ENCODE measurements around the gene FAM32A.

Gene FAM32A

GRCh38 chr19:16185123-16185767, at the start of gene FAM32A:
TSS of gene FAM32A (plus strand) at chr19:16185410. CDS start at chr19:16185443, 33 bp downstream.
- DNase-seq (ENCODE audit: insufficient read length, low spot score) = peak; percentile 96
- FAIRE-seq = peak; percentile 100

GRCh38 chr19:16135430-16136127, 49.6 kb upstream of the FAM32A start:
- FAIRE-seq = no peak
- DNase-seq (ENCODE audit: insufficient read length, low spot score) = no peak

- DNase-seq (ENCODE audit: insufficient read length, low spot score) (no peak), FAIRE-seq (no peak)
These were observed 48.8 kb upstream of the FAM32A start for GRCh38 chr19:16136185-16136999.

GRCh38 chr19:16139752-16140151, 45.5 kb upstream of the FAM32A start:
- DNase-seq (ENCODE audit: insufficient read length, low spot score) (no peak), FAIRE-seq (peak; percentile 87)

- peak; percentile 39 for DNase-seq (ENCODE audit: insufficient read length, low spot score)
- peak; percentile 96 for FAIRE-seq
These were observed 44.2 kb upstream of the FAM32A start for GRCh38 chr19:16141043-16141442.

GRCh38 chr19:16142032-16142580, 43.1 kb upstream of the FAM32A start:
- DNase-seq (ENCODE audit: insufficient read length, low spot score) (no peak), FAIRE-seq (no peak)

GRCh38 chr19:16143399-16144215, 41.6 kb upstream of the FAM32A start, which contains the start of gene HSH2D:
TSS of gene HSH2D (plus strand) at chr19:16143685. CDS start at chr19:16148751, 5,066 bp downstream.
- DNase-seq (ENCODE audit: insufficient read length, low spot score) = peak; percentile 70
- peak; percentile 96 for FAIRE-seq

GRCh38 chr19:16144216-16144581, 41.0 kb upstream of the FAM32A start:
- FAIRE-seq = peak; percentile 84

GRCh38 chr19:16146112-16146511, 39.1 kb upstream of the FAM32A start:
- no peak for FAIRE-seq

More at GRCh38 chr19:16144216-16144581, 41.0 kb upstream of the FAM32A start:
- no peak for DNase-seq (ENCODE audit: insufficient read length, low spot score)

GRCh38 chr19:16148443-16149229, 36.6 kb upstream of the FAM32A start:
- FAIRE-seq = no peak
- no peak for DNase-seq (ENCODE audit: insufficient read length, low spot score)

More at GRCh38 chr19:16146112-16146511, 39.1 kb upstream of the FAM32A start:
- no peak for DNase-seq (ENCODE audit: insufficient read length, low spot score)

- FAIRE-seq = no peak
- DNase-seq (ENCODE audit: insufficient read length, low spot score) = no peak
These were observed 31.5 kb upstream of the FAM32A start for GRCh38 chr19:16153582-16154336.

GRCh38 chr19:16154557-16154956, 30.7 kb upstream of the FAM32A start:
- DNase-seq (ENCODE audit: insufficient read length, low spot score) = no peak
- no peak for FAIRE-seq

GRCh38 chr19:16155128-16155527, 30.1 kb upstream of the FAM32A start:
- no peak for FAIRE-seq

GRCh38 chr19:16156904-16157303, 28.3 kb upstream of the FAM32A start:
- DNase-seq (ENCODE audit: insufficient read length, low spot score) = no peak
- no peak for FAIRE-seq

More at GRCh38 chr19:16155128-16155527, 30.1 kb upstream of the FAM32A start:
- DNase-seq (ENCODE audit: insufficient read length, low spot score) = no peak

GRCh38 chr19:16157601-16158000, 27.6 kb upstream of the FAM32A start:
- DNase-seq (ENCODE audit: insufficient read length, low spot score) (no peak), FAIRE-seq (no peak)

- no peak for FAIRE-seq
These were observed 25.6 kb upstream of the FAM32A start for GRCh38 chr19:16159655-16160054.

GRCh38 chr19:16160445-16160942, 24.7 kb upstream of the FAM32A start:
- no peak for DNase-seq (ENCODE audit: insufficient read length, low spot score)
- no peak for FAIRE-seq

More at GRCh38 chr19:16159655-16160054, 25.6 kb upstream of the FAM32A start:
- DNase-seq (ENCODE audit: insufficient read length, low spot score) = no peak

- FAIRE-seq = no peak
- no peak for DNase-seq (ENCODE audit: insufficient read length, low spot score)
These were observed 24.2 kb upstream of the FAM32A start for GRCh38 chr19:16160943-16161560.
